Panc1 (cell line): ENCODE measurements around the gene PIGR. TPM values are rescaled to one million over a fixed set of nuclear protein-coding genes. Genes with fewer than 3 reads are reported as not detected.

Source experiments
- ATAC-seq: fragments of 200-7000 bp; cut with Tn5 transposase; 2 replicates; pipeline ENCODE4 v1.9.1; 2020; ENCODE audit warnings: mild to moderate bottlenecking, moderate library complexity
- BruUV-seq: library from RNA; stranded (reverse); fragments of 400-500 nt; replicated peaks from 2 replicates; lab custom pipeline; 2021; lab: Mats Ljungman, UMichigan
- CTCF ChIA-PET: fragments of 300-600 bp; sonication (Branson Sonifier 250); formaldehyde crosslinking; loops from one replicate; lab custom pipeline; 2022; ENCODE audit warnings: antibody characterized with exemption; lab: Charles Lee
- POLR2A ChIA-PET: fragments of 300-600 bp; sonication (Branson Sonifier 250); formaldehyde crosslinking; loops from one replicate; lab custom pipeline; 2022; ENCODE audit warnings: antibody characterized with exemption; lab: Charles Lee
- DNase-seq: peaks from one replicate; pipeline ENCODE4 v3.0.0-alpha.2; 2010; ENCODE audit warnings: low read depth, low spot score
- H3K27ac ChIP-seq: 2 replicates; pipeline ENCODE4 v1.5.1; 2011; ENCODE audit warnings: mild to moderate bottlenecking, low read length, inconsistent platforms
- H3K27me3 ChIP-seq: fragments of 200-500 bp; sonication (Bioruptor generic); 2 replicates; pipeline ENCODE4 v1.6.0; 2014; ENCODE audit warnings: low read length, inconsistent platforms; ENCODE audit not compliant: control insufficient read depth, insufficient read depth
- H3K36me3 ChIP-seq: fragments of 200-500 bp; sonication (Bioruptor generic); 2 replicates; pipeline ENCODE4 v1.5.1; 2014; ENCODE audit warnings: inconsistent platforms, mild to moderate bottlenecking, low read length, moderate library complexity; ENCODE audit not compliant: control insufficient read depth, insufficient read depth
- H3K4me1 ChIP-seq: 2 replicates; pipeline ENCODE4 v1.5.1; 2011; ENCODE audit warnings: inconsistent platforms, mild to moderate bottlenecking, low read length, moderate library complexity; ENCODE audit not compliant: control insufficient read depth, insufficient read depth
- H3K4me3 ChIP-seq, 2 experiments: 2 replicates each; pipeline ENCODE4 v1.5.1; 2011 to 2012; ENCODE audit warnings: low read depth in 2 of 2, low read length in 2 of 2, mild to moderate bottlenecking in 2 of 2, inconsistent platforms in 1 of 2, moderate library complexity in 1 of 2
- H3K9me3 ChIP-seq: fragments of 200-500 bp; sonication (Bioruptor generic); 2 replicates; pipeline ENCODE4 v1.5.1; 2014; ENCODE audit warnings: low read depth, mild to moderate bottlenecking, inconsistent platforms, low read length, moderate library complexity; ENCODE audit not compliant: control insufficient read depth, insufficient read depth
- POLR2AphosphoS5 ChIP-seq: IDR thresholded peaks from 2 replicates; pipeline ENCODE4 v1.6.1; 2012; ENCODE audit warnings: mild to moderate bottlenecking, low read depth, low read length, moderate library complexity
- SIN3A ChIP-seq: IDR thresholded peaks from 2 replicates; pipeline ENCODE4 v1.6.1; 2012; ENCODE audit warnings: low read depth, mild to moderate bottlenecking, low read length, moderate library complexity, borderline replicate concordance; ENCODE audit not compliant: insufficient read depth
- TCF7L2 ChIP-seq: IDR thresholded peaks from 2 replicates; pipeline ENCODE4 v1.6.1; 2011; ENCODE audit warnings: mild to moderate bottlenecking, low read depth, low read length, inconsistent platforms
- in situ Hi-C: cut with HindIII; loops from 2 replicates; pipeline ENCODE4 v1.10.0; 2016; ENCODE audit warnings: low sequenced_read_pairs, low pct_unique_long_range_greater_than_20kb
- intact Hi-C: fragments of 100-400 bp; cut with micrococcal nuclease; formaldehyde crosslinking; loops from one replicate; pipeline ENCODE4 v1.10.0; 2022; ENCODE audit not compliant: unreplicated experiment
- total RNA-seq: library from RNA; stranded (reverse); gene quantifications from one replicate; pipeline ENCODE4 v1.2.1, GENCODE V29; 2021; ENCODE audit not compliant: unreplicated experiment
- TF ChIP-seq, protein P1 (sequence below): fragments of 450-650 bp; IDR thresholded peaks from 2 replicates; pipeline ENCODE4 v1.5.1; 2017; ENCODE audit warnings: mild to moderate bottlenecking
- TF ChIP-seq, protein P2 (sequence below), 2 experiments: IDR thresholded peaks; 2 replicates each; pipeline ENCODE4 v1.6.1; 2011 to 2012; ENCODE audit warnings: low read depth in 2 of 2, control low read depth in 1 of 2, low read length in 1 of 2, mild to moderate bottlenecking in 1 of 2, moderate library complexity in 1 of 2; ENCODE audit not compliant: insufficient read depth in 1 of 2

PIGR gene
- total RNA-seq, 1 experiment from 2014 or later, result 1.4 TPM

DNA sequence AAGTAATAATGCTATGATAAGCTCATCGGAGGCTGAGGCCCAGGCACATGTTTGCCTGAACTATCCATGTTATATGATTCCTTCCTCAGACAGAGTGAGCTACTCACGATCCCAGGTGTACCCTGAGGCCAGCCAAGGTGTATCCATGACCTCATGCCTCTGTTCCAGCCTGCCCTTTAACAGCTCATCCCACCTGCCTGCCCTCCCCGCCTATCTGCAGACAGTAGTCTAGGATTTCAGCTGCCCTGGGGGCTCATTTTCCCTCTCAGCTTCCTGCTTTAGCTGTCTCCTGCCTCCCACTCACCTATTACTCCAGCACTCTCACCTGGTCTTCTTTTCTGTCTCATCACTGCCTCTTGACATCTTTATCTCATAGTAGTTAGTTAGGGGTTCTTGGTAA, 50.9 kb downstream of the PIGR start:
- ChIA-PET CTCF (no interaction called here), POLR2A (no interaction called here)
- no peaks in the 10 kb centered on the region for H3K9me3 ChIP-seq
- in situ Hi-C loops, result no loop called here
- no peak for DNase-seq
- intact Hi-C loops, result no loop called here
- no TSS peak for BruUV-seq
- H3K36me3 ChIP-seq, result no peaks in the 10 kb centered on the region
- no peak overlapping the region for H3K27ac ChIP-seq
- ATAC-seq, result no peak
- no peaks in the 10 kb centered on the region for H3K4me1 ChIP-seq
- TF ChIP-seq, protein P1, sequence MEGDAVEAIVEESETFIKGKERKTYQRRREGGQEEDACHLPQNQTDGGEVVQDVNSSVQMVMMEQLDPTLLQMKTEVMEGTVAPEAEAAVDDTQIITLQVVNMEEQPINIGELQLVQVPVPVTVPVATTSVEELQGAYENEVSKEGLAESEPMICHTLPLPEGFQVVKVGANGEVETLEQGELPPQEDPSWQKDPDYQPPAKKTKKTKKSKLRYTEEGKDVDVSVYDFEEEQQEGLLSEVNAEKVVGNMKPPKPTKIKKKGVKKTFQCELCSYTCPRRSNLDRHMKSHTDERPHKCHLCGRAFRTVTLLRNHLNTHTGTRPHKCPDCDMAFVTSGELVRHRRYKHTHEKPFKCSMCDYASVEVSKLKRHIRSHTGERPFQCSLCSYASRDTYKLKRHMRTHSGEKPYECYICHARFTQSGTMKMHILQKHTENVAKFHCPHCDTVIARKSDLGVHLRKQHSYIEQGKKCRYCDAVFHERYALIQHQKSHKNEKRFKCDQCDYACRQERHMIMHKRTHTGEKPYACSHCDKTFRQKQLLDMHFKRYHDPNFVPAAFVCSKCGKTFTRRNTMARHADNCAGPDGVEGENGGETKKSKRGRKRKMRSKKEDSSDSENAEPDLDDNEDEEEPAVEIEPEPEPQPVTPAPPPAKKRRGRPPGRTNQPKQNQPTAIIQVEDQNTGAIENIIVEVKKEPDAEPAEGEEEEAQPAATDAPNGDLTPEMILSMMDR, result no peak
- TF ChIP-seq POLR2AphosphoS5, result no peak
- TF ChIP-seq TCF7L2, result no peak
- TF ChIP-seq, protein P2, sequence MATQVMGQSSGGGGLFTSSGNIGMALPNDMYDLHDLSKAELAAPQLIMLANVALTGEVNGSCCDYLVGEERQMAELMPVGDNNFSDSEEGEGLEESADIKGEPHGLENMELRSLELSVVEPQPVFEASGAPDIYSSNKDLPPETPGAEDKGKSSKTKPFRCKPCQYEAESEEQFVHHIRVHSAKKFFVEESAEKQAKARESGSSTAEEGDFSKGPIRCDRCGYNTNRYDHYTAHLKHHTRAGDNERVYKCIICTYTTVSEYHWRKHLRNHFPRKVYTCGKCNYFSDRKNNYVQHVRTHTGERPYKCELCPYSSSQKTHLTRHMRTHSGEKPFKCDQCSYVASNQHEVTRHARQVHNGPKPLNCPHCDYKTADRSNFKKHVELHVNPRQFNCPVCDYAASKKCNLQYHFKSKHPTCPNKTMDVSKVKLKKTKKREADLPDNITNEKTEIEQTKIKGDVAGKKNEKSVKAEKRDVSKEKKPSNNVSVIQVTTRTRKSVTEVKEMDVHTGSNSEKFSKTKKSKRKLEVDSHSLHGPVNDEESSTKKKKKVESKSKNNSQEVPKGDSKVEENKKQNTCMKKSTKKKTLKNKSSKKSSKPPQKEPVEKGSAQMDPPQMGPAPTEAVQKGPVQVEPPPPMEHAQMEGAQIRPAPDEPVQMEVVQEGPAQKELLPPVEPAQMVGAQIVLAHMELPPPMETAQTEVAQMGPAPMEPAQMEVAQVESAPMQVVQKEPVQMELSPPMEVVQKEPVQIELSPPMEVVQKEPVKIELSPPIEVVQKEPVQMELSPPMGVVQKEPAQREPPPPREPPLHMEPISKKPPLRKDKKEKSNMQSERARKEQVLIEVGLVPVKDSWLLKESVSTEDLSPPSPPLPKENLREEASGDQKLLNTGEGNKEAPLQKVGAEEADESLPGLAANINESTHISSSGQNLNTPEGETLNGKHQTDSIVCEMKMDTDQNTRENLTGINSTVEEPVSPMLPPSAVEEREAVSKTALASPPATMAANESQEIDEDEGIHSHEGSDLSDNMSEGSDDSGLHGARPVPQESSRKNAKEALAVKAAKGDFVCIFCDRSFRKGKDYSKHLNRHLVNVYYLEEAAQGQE (IDR thresholded peaks at IDR 0.05; ENCODE audit: insufficient read depth in 1 of 2, low read depth in 2 of 2, low read length in 1 of 2), result no peak
- TF ChIP-seq SIN3A, result no peak
- H3K27me3 ChIP-seq, result peaks cover 12% of the 10 kb centered on the region
- H3K4me3 ChIP-seq, result no peak overlapping the region

DNA sequence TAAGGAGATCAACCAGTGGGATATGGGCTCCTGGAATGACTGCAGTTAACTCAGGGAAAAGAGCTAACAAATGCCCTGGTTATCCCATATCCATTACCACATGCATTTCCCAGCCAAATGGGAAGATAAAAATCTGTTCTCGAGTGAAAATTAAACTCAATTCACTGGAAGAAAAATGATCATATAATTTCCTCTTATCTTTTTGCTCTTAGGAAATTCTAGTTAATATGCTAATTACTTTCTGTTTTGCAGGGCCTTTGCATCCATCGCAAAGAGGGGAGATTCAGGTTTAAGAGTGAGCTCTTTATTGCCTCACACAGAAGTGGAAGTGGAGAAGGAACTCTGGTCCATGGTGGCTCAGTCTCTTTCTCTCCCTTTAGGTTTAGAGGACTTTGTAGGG, 52.9 kb downstream of the PIGR start:
- CTCF ChIA-PET, result no interaction called here
- Histone ChIP-seq H3K27me3 (peaks cover 12% of the 10 kb centered on the region), H3K27ac (no peak overlapping the region), H3K4me1 (no peaks in the 10 kb centered on the region), H3K4me3 (no peak overlapping the region), H3K36me3 (no peaks in the 10 kb centered on the region), H3K9me3 (no peaks in the 10 kb centered on the region)
- no peak for DNase-seq
- no TSS peak for BruUV-seq
- TF ChIP-seq POLR2AphosphoS5, result no peak
- no peak for TF ChIP-seq TCF7L2
- TF ChIP-seq, protein P2 (IDR thresholded peaks at IDR 0.05; ENCODE audit: insufficient read depth in 1 of 2, low read depth in 2 of 2, low read length in 1 of 2), result no peak
- TF ChIP-seq, protein P1, result no peak
- no peak for TF ChIP-seq SIN3A
- ATAC-seq, result no peak
- in situ Hi-C loops, result no loop called here
- intact Hi-C loops, result no loop called here
- POLR2A ChIA-PET, result no interaction called here
